ENCODE results near the gene REEP1.

The REEP1 gene

DNA sequence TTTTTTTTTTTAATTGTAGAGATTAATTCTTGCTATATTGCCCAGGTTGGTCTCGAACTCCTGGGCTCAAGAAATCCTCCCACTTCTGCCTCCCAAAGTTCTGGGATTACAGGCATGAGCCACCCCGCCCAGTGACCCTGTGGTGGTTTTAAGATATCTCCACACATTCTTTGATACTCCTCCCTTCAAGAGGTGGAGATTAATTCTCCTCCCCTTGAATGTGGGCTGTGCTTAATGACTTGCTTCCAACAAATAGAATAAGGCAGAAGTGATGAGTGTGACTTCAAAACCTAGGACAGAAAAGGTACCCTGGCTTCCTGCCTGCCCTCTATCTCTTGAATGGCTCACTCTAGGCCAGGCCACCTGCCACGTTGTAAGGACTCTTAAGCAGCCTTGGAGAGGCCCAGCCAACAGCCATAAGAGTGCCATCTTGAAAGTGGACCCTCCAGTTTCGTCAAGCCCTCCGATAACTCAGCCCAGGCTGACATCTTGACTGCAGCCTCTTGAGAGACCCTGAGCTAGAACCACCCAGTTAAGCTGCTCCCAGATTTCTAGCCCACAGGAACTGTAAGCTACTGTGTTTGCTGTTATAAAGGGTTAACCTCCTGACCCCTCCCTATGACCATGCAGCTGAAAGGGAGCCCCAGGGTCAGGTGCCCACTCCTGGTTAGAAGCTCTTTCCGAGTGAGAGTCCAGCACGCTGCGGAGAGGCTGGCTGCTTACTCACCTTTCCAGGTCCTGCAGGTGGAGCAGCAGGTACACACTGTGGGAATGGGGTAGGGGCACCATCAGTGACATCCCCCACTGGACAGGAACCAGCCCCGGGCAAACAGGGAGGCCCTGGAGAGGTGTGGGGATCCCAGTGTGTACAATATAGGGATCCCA is 110.5 kb downstream of the REEP1 start:
- DNase-seq (ENCODE audit: low read depth in 2 of 3, low spot score in 2 of 3): no peak

DNA sequence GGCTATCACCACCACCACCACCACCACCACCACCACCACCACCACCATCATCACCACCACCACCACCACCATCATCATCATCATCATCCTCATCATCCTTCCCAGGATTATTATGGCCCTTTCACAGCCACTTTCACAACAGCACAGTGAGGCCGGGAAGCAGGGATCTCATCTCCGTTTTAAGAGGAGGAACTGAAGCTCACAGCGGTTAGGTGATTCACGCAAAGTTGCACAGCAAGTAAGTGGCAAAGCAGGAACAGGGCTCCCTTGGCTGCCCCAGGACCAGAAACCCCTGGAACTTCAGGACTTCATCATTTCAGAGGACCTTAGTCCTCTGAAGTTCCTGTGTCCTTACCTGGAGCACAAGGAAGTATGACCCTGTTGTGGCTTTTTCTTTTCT is 111.4 kb downstream of the REEP1 start:
- no peak for DNase-seq (ENCODE audit: low read depth in 2 of 3, low spot score in 2 of 3)

DNA sequence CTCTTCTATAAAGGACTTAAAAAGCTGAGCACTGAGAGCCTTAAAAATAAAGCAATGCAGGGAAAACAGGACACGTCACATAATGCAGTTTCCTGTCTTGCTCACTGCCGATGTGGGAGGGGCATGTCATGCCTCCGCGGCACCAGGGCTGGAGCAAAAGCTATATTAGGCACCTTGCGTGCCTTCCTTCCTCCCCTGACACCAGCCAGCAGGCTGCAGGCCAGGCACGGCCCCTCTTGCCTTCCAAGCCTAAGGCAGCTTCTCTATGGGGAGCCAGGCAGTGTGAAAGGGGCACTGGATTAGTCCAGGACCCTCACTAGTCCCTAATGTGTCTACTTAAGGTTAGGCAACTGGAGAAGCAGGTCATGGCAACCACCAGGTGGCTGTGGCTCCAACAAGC is 111.8 kb downstream of the REEP1 start:
- DNase-seq (ENCODE audit: low read depth in 2 of 3, low spot score in 2 of 3): peak in 1 of 3 experiments; percentile 7

DNA sequence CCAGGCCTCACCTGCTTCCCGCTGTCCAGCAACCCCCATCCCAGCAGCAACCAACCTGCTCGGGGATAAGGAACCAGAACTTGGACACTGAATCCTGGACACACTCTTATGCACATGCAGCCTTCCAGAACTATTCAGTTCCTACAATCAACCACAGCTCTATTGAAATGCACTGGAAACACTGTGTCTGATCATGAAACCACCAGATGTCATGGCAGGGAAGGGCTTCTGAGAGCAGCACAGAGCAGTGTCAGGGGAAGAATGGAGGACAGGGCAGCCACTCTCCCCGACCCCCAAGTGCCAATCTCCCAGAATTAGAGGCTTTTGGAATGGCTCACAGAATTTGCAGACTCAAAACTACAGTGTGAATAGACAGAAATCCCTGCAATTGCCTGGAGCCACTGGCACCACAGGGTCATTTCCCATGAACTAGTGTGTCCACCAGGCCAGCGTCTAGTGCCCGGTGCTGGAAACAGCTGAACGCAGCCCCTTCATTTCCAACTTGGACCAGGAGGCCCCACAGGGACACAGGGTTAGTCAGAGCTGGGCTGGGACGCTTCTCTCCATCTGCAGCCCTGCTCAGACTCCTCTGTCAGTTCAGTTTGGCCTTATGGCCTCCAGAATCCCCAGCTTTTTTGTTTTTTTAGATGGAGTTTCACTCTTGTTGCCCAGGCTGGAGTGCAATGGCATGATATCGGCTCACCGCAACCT is 112.6 kb downstream of the REEP1 start:
- DNase-seq (ENCODE audit: low read depth in 2 of 3, low spot score in 2 of 3): no peak

DNA sequence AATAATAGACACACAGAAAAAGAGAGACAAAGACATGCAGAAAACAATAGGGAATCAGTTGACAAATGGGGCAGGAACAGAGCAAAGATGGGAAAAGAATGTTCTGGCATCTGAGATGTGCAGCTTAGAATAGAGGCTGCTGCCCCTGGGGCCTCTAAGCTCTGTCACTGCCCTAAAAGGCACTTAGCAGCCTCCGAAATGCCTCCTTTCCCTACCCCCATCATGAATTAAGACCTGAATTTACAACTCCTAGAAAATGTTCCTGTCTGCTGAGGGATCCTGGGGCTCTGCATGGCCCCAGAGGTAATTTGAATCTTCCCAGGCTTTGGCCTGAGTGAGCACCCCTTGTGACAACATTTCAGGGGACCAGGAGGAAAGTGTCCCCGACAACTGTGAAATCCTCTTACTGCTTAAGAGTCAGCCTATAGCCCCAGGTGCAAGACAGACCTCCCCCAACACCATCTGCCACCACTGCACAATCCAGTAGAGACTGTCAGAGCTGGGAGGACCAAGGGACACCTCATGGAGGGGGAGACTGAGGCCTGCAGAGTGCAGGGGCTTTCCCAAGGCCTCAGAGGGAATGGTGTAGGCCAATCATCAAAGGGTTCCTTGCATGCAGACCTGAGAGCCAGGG is 113.4 kb downstream of the REEP1 start:
- no peak for DNase-seq (ENCODE audit: low read depth in 2 of 3, low spot score in 2 of 3)

DNA sequence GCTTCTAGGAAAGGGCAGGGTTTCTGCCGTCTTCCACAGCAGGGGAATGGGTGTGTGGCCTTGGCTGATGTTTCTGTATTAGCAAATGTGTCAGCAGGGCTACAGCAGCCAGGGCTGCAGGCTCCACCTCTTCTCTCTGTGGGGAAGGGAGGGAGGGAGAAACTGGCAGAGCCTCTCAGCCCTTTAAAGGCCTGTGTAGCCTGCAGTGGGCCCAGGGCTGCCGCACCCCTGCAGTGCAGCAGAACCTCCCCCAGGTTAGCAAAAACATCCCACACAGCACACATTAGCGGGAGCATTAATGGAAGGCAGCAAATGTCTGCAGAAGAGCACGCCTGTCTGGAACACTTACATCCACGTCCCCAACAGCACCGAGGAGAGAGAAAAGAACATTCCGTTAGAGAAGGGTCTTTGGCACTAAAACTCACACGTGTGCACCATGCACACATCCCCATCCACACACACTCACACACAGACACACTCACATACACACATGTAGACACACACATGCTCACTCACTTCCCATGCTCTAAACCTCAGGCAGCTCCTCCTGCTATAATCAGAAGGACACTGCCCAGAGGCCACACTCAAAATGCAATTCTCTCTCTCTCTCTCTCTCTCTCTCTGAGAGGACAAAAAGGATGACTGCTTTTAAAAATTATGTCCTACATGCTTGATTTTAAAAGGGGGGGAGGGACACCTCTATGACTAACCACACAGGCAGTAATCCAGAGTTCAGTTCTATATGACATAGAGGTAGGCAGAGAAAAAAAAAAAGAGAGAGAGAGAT is 114.1 kb downstream of the REEP1 start:
- no peak for DNase-seq (ENCODE audit: low read depth in 2 of 3, low spot score in 2 of 3)

DNA sequence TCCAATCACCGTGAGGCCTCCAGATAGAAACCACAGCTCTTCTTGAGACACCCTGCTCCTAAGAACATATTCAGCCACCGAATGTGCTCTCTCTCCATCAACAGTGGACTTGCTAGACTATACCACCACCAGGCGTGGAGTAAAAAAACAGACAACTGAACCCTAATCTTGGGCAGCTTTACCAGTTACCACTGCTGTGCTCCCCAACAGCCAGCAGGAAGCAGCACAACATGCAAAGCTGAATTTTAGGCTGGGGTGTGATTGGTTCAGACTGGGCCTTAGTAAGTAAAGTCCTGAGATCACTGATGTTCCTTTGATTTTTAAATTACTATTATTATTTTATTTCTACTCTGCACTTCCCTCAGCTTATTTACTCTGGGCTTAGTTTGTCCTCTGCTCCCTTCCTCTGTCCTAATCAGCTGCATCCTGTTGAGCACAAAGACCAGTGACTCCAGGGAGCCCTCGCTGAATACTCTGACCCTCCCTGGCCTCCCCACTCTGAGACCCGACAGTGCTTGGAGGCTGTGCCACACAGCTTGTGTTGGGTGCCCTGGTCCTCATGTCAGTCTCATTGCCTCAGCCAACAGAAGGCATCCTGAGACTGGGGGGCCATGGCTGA is 116.3 kb downstream of the REEP1 start:
- no peak for DNase-seq (ENCODE audit: low read depth in 2 of 3, low spot score in 2 of 3)

DNA sequence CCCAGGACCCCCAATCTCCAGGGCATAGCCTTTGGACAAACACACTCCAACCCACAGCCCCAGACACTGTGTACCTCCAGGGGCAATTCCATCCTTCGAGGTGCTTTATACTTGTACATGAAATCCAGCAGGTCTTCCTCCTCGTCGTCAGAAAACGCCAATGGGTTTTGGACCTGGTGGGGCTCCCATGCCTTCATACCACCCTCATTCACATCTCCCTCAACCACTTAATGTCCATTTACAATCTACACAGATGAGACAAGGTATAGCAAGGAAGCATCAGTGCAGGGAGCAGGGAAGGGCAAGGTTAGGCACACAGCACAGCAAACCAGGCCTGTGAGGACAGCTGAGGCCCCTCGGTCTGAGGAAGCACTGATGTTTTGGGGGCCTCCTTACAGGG is 117.5 kb downstream of the REEP1 start:
- DNase-seq (ENCODE audit: low read depth in 2 of 3, low spot score in 2 of 3): no peak

DNA sequence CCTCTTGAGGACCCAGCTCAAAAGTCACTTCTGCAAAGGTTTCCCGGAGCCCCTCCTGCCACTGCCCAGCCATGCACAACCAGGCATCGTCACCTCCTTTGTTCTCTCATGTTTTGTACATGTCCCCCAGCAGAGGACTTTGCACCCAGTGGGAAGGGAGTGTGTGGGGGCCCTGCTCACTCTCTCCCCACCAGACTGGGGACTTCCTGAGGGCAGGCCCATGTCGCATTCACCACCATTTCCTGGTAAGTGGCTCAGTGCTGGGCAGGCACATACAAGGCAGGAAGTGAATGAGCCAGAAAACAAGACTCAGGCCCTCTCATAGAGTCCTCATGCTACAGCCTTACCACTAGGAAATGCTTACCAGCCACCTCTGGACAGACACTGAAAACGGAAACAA is 119.3 kb downstream of the REEP1 start:
- no peak for DNase-seq (ENCODE audit: low read depth in 2 of 3, low spot score in 2 of 3)

DNA sequence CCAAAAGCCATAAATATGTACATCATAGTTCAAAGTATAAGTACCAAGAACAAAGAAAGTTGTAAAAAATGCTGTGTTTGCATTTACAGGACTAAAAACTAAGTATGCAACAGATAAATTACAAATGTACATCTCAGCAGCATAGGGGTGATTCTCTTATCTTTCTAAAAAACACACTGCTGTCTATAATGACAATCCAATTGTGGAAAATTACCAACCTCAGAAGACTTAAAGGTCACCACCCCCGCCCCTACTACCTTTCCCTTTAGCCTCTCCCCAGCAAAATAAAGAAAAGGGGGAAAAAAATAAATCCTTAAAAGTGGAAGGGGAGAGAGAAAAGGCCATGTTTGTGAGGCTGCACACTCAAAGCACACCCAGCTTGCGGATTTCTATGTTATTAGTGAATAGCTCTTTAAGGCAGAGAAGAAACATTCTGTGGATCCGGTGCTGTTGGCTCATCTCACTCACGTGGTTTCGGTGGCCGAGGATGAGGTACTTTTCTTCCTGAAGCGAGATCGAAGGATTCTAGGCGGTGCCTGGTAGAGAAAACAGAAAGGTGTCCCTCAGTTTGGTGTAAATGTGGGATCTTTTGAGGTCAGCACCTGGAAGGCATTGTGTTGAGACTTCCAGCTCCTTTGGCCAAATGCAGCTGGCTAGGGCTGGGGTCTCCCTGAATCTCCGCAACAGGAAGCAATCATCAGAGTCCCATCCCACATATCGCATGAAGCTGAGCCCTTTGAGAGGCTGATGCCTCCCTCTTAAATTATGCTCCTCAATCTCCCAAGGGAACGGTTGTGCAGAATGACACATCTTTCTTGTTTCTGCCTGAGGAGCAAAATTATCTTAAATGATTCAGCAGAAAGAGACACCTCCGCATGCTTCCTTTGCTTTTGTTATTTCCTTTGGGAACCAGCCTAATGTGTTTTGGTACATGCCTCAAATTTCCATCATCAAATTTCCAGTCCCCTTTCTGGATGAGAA is 120.6 kb downstream of the REEP1 start:
- DNase-seq (ENCODE audit: low read depth in 2 of 3, low spot score in 2 of 3): no peak

DNA sequence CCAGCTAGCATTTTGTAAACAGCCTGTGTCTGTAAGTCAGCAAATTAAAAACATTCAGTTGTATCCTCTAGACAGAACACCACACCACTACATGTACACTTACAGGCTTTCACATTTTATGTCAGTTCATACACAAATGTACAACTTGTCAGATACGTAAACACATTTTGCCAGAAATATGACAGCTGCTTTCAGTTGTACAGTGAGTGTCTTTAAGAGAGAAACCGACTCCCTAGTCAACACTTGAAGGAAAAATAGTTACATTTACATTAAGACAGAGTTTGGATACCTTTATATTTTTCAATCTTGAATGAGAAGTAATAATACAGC is 123.0 kb downstream of the REEP1 start:
- no peak for DNase-seq (ENCODE audit: low read depth in 2 of 3, low spot score in 2 of 3)

DNA sequence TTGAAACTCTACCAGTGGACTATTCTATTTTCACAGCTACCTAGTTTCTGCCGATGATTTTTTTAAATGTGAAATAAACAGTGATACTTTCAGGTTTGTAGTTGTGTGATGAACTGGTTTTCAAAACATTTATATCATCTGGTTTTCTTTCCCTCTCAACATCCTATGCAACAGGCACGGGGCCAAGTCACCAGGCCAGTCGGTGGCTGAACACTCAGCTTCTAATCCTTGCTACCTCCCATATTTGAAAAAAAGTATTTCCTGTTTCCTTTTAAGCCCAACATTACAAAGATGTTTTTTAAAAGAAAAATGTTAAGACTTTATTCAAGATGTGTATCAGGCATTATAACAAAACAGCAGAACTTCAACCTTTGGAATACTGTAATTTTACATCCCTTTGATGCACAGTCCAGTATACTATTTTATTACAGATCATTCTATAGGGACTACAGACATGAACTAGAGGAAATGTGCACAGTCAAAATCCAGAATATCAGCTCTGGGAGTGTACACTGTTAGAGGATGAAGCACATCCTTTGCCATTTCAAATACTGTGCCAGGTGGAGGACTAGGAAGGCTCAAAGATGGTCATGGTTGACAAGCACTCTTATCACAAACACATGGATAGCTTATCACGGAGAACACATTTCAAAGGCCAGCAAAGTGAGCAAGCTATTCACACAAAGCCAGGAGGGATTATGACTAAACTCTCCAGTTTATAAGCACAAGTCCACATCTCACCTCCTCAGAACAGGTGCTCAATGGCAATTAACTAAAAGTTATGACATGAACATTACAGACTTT is 123.5 kb downstream of the REEP1 start:
- no peak for DNase-seq (ENCODE audit: low read depth in 2 of 3, low spot score in 2 of 3)

DNA sequence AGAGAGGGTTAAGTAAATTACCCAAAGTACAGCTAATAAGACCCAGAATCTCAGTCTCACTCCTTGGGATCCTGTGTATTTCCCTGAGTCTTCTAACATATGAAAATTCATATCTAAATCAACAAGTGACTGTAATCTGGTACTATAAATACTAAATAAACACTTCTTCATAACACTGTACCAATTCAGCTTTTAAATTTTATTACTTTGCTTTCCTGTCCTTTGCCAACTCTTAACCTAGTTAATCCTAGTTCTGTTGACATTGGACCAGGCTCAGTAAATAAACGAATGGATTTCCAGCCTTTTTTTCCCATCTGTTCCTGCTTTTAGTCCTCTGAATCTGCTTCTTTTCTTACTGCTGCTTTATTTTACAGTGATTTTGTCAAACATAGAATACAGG is 124.4 kb downstream of the REEP1 start:
- no peak for DNase-seq (ENCODE audit: low read depth in 2 of 3, low spot score in 2 of 3)

DNA sequence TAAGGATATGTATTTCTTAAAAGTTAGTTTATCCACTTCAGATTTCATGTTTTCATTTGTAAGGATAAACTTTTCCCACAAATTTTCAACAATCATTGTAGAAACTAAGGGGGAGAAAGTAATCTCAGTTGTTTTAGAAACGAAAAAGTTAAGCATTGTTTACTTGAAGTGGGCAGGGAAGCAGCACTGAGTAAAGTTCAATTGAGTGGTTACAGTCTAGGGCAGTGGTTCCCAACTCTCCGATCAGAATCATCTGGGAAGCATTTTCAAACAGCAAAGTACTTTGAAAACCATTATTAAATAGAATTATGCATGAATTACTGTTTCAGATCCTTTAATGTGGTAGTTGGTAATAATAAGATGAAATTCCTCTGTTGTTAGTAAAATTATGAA is 125.6 kb downstream of the REEP1 start:
- no peak for DNase-seq (ENCODE audit: low read depth in 2 of 3, low spot score in 2 of 3)

DNA sequence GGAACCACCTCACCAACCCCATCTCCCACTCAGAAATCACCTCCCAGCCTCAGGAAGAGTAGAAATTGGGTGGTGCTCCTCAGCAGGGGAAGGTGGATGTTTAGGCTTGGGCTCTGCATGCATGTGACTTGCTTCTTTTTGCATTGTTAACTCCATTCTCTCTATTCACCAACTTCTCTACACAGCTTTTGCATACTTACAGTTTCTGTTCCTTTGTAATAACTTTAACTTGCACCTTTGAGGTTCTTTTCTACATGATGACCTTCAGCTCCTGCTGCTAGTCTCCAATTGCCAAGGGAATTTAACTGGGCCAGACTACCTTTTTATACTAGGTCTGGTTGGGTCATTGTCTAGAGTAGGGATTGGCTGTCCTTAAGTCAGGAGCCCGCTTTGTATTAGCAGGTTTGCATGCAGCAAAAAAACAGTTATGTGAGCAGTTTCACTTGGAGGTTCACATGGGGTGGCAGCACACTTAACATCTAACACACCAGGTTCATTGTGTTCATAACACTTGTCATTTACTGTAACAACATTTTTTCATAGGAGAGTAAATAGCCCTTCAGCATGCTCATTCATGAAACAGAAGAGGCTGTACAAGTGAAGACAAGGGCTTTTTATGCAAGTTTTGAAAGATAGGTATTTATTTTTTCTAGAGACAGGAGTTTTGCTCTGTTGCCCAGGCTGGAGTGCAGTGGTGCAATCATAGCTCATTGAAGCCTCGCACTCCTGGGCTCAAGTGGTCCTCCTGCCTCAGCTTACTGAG is 126.2 kb downstream of the REEP1 start:
- DNase-seq (ENCODE audit: low read depth in 2 of 3, low spot score in 2 of 3): no peak

DNA sequence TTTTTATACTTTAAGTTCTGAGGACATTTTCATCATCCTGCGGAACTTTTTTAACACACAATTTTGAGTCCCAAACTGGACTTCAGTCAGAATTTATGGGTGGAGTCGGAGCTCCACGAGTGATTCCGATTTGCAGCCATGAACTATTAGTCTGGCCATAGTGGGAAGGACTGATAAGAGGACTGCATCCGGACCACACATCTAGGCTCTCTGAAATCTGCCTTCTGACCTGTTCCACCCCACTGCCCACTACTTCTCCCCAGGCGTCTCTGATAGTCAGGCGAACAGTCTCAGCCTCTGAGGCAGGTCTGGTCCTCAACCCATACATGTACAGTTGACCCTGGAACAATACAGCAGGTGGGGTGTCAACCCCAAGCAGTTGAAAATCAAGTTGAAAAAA is 133.0 kb downstream of the REEP1 start:
- DNase-seq (ENCODE audit: low read depth in 2 of 3, low spot score in 2 of 3): no peak

DNA sequence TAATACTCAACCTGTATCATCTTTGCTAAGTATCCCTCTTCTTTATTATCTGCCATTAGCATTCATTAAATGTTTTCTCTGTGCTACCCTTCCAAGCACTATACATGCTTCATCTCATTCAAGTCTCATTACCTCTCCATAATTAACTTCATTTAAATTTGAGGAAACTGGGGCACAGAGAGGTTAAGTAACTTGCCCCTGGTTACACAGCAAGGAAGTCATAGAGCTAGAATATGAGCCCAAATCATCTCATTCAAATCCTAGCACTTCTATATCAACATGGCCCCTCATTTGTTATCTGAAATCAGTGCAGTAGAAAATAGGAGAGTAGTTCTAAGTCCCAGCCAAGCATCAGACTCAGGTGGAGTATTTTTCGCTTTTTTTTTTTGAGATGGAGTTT is 133.8 kb downstream of the REEP1 start:
- no peak for DNase-seq (ENCODE audit: low read depth in 2 of 3, low spot score in 2 of 3)

DNA sequence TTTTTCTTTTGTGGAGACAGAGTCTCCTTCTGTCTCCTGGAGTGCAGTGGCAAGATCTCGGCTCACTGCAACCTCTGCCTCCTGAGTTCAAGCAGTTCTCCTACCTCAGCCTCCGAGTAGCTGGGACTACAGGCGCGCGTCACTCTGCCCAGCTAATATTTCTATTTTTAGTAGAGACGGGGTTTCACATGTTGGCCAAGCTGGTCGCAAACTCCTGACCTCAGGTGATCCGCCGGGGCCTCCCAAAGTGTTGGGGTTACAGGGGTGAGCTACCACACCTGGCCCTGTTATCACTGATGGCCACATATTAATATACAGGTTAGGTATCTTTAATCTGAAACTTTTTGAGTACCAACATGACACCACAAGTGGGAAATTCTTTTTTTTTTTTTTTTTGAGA is 134.7 kb downstream of the REEP1 start:
- DNase-seq (ENCODE audit: low read depth in 2 of 3, low spot score in 2 of 3): no peak
